ENCODE results near the gene RPL10. TPM values are rescaled to one million over a fixed set of nuclear protein-coding genes. Genes with fewer than 3 reads are reported as not detected.

RPL10 gene
- total RNA-seq, 1 experiment from 2014 or later = 2,445 TPM

DNA sequence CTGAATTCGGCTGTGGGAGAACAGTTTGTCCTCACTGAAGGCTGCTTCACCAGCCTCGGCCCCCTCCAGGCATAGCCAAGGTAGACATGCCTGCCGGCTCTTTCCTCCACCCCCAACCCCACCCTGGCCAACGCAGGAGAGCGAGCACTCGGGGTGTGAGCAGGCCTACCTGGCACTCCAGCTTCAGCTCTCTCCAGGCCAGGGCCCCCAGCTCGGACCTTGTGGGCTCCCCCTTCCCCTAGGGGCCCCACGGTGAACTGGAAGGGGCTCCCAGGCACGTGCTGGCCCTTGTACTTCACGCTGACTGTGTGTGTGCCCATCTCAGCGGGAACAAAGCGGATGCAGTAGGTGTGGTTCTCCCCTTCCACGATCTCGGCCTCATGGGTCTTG is 46.2 kb upstream of the RPL10 start:
- no TSS peak for BruUV-seq (replicated peaks)
- CTCF ChIA-PET = no interaction called here
- POLR2A ChIA-PET (ENCODE audit: low non-redundant PET) = no interaction called here

DNA sequence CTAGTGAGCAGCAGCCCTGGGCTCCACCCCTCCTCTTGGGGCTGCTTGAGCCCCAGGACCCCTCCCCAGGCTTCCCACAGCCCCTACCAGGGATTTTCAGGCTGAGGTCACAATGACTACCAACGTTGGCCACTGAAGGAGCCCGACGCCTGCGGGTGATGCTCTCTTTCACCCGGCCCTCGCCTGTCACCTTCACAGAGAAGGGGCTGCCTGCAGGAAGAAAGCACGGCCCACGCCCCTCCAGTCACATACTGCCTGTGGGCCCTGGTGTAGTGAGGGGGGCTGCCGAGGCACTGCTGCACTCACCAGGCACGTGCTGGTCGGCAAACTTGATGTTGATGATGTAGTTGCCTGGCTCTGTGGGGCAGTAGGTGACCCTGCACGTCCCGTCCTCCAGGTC is 45.7 kb upstream of the RPL10 start:
- peaks cover 72% of the 10 kb centered on the region for H3K36me3 ChIP-seq (ENCODE audit: insufficient read depth, low read length, poor library complexity, severe bottlenecking)
- BruUV-seq (replicated peaks) = TSS peak; percentile 54
- TF ChIP-seq, protein P1, sequence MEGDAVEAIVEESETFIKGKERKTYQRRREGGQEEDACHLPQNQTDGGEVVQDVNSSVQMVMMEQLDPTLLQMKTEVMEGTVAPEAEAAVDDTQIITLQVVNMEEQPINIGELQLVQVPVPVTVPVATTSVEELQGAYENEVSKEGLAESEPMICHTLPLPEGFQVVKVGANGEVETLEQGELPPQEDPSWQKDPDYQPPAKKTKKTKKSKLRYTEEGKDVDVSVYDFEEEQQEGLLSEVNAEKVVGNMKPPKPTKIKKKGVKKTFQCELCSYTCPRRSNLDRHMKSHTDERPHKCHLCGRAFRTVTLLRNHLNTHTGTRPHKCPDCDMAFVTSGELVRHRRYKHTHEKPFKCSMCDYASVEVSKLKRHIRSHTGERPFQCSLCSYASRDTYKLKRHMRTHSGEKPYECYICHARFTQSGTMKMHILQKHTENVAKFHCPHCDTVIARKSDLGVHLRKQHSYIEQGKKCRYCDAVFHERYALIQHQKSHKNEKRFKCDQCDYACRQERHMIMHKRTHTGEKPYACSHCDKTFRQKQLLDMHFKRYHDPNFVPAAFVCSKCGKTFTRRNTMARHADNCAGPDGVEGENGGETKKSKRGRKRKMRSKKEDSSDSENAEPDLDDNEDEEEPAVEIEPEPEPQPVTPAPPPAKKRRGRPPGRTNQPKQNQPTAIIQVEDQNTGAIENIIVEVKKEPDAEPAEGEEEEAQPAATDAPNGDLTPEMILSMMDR (conservative IDR thresholded peaks at IDR 0.05; ENCODE audit: low read depth, low read length) = no peak
- no peak for TF ChIP-seq EZH2 (IDR thresholded peaks at IDR 0.05; ENCODE audit: borderline replicate concordance, low read depth, low read length, poor library complexity, severe bottlenecking)
- ChIA-PET CTCF (no interaction called here), POLR2A (ENCODE audit: low non-redundant PET) (no interaction called here)
- H3K4me3 ChIP-seq (ENCODE audit: low read depth, low read length, poor library complexity, severe bottlenecking) = no peak overlapping the region
- H3K4me1 ChIP-seq (ENCODE audit: insufficient read depth, low read length, poor library complexity, severe bottlenecking) = no peaks in the 10 kb centered on the region
- no peak overlapping the region for H3K27ac ChIP-seq (ENCODE audit: low read depth, low read length, poor library complexity, severe bottlenecking)
- no peaks in the 10 kb centered on the region for H3K9me3 ChIP-seq (ENCODE audit: low read depth, low read length, poor library complexity, severe bottlenecking)
- intact Hi-C loops (cut with micrococcal nuclease; ENCODE audit: unreplicated experiment) = no loop called here
- H3K27me3 ChIP-seq (replicated peaks; ENCODE audit: insufficient read depth, low read depth, low read length, poor library complexity) = no peaks in the 10 kb centered on the region
- no peak for DNase-seq (ENCODE audit: low spot score)

More for the DNA sequence above, 46.2 kb upstream of the RPL10 start:
- TF ChIP-seq, protein P1 (conservative IDR thresholded peaks at IDR 0.05; ENCODE audit: low read depth, low read length) = no peak
- no peak for TF ChIP-seq EZH2 (IDR thresholded peaks at IDR 0.05; ENCODE audit: borderline replicate concordance, low read depth, low read length, poor library complexity, severe bottlenecking)
- intact Hi-C loops (cut with micrococcal nuclease; ENCODE audit: unreplicated experiment) = no loop called here
- H3K27me3 ChIP-seq (replicated peaks; ENCODE audit: insufficient read depth, low read depth, low read length, poor library complexity) = no peaks in the 10 kb centered on the region
- no peaks in the 10 kb centered on the region for H3K9me3 ChIP-seq (ENCODE audit: low read depth, low read length, poor library complexity, severe bottlenecking)
- no peak for DNase-seq (ENCODE audit: low spot score)
- peaks cover 67% of the 10 kb centered on the region for H3K36me3 ChIP-seq (ENCODE audit: insufficient read depth, low read length, poor library complexity, severe bottlenecking)
- H3K27ac ChIP-seq (ENCODE audit: low read depth, low read length, poor library complexity, severe bottlenecking) = no peak overlapping the region
- no peaks in the 10 kb centered on the region for H3K4me1 ChIP-seq (ENCODE audit: insufficient read depth, low read length, poor library complexity, severe bottlenecking)
- H3K4me3 ChIP-seq (ENCODE audit: low read depth, low read length, poor library complexity, severe bottlenecking) = no peak overlapping the region

DNA sequence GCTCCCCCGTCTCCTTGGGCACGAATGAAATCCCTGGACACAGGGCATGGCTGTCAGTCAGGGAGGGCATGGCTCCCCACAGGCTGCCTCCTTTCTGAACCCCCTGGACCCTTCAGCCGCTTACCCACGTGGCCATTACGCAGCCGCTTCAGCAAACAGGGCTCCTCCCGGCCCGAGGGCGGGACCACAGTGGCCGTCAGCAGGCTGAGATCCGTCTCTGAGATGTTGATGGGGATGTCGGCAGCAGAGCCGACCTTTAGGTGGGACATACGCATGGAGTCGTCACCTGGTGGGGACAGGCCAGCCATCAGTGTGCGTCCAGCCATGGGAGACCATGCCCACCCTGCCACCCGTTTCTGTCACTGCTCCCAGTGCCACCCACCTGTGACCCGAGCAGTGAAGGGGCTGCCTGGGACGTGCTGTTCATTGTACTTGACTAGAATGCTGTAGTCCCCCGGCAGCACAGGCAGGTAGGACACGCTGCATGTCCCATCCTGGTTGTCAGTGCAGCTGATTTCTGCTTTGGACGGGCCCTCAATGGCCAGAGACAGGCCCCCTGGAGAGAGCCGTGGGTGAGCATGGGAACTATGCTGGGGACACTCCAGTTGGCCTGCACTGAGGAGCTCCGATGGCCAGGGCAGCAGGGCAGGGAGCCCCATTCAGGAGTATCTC is 44.9 kb upstream of the RPL10 start:
- intact Hi-C loops (cut with micrococcal nuclease; ENCODE audit: unreplicated experiment) = no loop called here
- no TSS peak for BruUV-seq (replicated peaks)
- Histone ChIP-seq H3K27ac (ENCODE audit: low read depth, low read length, poor library complexity, severe bottlenecking) (no peak overlapping the region), H3K4me3 (ENCODE audit: low read depth, low read length, poor library complexity, severe bottlenecking) (no peak overlapping the region), H3K36me3 (ENCODE audit: insufficient read depth, low read length, poor library complexity, severe bottlenecking) (peaks cover 79% of the 10 kb centered on the region), H3K4me1 (ENCODE audit: insufficient read depth, low read length, poor library complexity, severe bottlenecking) (no peaks in the 10 kb centered on the region), H3K9me3 (ENCODE audit: low read depth, low read length, poor library complexity, severe bottlenecking) (no peaks in the 10 kb centered on the region), H3K27me3 (replicated peaks; ENCODE audit: insufficient read depth, low read depth, low read length, poor library complexity) (no peaks in the 10 kb centered on the region)
- POLR2A ChIA-PET (ENCODE audit: low non-redundant PET) = no interaction called here
- DNase-seq (ENCODE audit: low spot score) = no peak
- no peak for TF ChIP-seq EZH2 (IDR thresholded peaks at IDR 0.05; ENCODE audit: borderline replicate concordance, low read depth, low read length, poor library complexity, severe bottlenecking)
- TF ChIP-seq, protein P1 (conservative IDR thresholded peaks at IDR 0.05; ENCODE audit: low read depth, low read length) = no peak
- CTCF ChIA-PET = no interaction called here

Measured in A673 (cell line).